ENCODE data around the gene TEX50.
A peak's percentile ranks its signal among the peaks of the same experiment; 100 is the strongest.
"Not testable (repeated sequence)": the region's sequence is repeated elsewhere in the genome, so short reads cannot be mapped to it uniquely, and the experiment has no call there.

TEX50 gene, protein sequence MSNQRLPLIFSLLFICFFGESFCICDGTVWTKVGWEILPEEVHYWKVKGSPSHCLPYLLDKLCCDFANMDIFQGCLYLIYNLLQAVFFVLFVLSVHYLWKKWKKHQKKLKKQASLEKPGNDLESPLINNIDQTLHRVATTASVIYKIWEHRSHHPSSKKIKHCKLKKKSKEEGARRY

DNA sequence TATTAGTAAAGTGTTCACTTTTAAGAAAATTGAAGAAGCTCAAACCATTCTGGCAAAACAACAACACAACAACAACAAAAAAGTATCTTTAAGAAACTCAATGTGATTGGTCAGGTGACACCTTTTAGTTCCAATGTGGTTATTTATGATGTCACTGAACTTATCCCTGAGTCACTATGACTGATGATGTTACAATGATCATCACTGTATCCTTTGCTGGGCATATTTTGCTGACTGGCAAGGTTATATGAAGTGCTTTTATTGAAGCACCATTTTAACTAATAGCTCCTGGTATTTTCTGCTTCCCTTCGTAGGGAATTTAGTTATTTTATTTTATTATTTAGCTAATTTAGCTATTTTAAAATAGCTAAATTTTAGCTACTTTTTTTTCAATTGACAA lies at the start of gene TEX50:
Gene TEX50 (plus strand): TSS at position 223 of the 400 bp plus-strand sequence. CDS start 184 bp downstream, outside the sequence.
- DNase-seq (ENCODE audit: low read depth, low spot score): no peak
- H3K27ac ChIP-seq: no peak within 1 kb of the TSS

DNA sequence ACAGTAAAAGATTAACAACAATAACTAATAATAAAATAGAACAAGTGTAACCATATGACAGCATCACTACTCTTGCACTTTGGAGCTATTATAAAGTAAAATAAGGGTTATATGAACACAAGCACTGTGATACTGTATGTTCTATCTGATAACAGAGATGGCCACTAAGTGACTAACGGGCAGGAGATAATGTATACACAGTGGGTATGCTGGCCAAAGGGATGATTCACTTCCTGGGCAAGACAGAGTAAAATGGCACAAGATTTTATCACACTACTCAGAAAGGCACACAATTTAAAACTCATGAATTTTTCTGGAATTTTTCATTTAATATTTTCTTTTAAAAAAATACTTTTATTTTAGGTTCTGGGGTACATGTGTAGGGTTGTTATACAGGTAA lies 44.6 kb upstream of the TEX50 start:
- no peak overlapping the region for H3K27ac ChIP-seq
- no peak for DNase-seq (ENCODE audit: low read depth, low spot score)

DNA sequence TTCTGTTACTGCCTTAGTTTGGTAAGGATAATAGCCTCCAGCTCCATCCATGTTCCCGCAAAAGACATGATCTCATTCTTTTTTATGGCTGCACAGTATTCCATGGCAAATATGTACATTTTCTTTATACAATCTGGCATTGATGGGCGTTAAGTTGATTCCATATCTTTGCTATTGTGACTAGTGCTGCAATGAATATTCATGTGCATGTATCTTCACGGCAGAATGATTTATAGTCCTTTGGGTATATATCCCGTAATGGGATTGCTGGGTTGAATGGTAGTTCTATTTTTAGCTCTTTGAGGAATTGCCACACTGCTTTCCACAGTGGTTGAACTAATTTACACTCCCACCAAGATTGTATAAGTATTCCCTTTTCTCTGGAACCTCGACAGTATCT lies 44.0 kb upstream of the TEX50 start:
- not testable (repeated sequence) for DNase-seq (ENCODE audit: low read depth, low spot score); H3K27ac ChIP-seq

DNA sequence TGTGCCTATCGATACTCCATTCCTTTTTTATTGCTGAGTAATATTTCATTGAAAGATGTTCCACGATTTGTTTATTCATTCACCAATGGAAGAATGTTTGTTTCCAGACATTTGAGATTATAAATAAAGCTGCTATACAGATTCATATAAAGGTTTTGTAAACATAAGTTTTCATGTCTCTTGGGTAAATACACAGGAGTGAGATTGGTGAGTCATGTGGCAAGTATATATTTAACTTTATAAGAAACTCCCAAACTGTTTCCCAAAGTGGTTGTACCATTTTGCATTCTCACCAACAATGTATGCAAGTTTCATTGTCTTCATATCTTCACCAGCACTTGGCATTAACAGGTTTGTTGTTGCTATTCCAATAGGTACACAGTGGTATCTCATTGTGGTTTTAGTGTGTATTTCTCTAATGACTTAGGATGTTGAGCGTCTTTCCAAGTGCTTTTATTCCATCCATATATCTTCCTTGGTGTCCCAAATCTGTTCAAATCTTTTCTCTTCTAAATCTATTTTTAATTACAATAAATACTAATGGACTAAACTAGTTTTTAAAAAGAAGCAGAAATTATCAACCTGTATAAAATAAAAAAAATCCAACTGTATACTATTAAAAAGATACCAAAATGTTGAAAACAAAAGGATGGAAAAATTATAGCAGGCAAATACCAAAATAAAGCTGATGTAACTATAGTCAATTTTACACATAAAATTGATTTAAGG lies 38.9 kb upstream of the TEX50 start:
- DNase-seq (ENCODE audit: low read depth, low spot score): no peak

DNA sequence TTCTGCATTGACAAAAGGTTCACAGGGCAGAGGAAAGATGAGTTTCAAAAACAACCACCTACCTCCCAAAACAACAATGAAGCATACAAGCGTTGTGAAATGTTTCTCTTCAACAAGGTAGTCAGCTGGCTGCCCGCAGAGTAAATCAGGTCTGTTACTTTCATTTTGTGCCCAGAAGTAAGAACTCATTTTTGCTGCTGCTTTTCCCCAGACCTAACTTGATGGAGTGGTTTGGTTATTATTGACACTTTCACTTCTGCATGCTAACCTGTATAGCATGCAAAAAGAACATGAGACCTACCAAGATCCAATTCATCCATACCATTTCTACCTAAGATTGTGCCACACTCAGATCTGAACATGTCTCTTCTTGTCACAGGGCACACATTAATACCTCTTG lies 33.5 kb upstream of the TEX50 start:
- no peak for DNase-seq (ENCODE audit: low read depth, low spot score)
- no peak overlapping the region for H3K27ac ChIP-seq

More for the DNA sequence above, 38.9 kb upstream of the TEX50 start:
- H3K27ac ChIP-seq: no peak overlapping the region

DNA sequence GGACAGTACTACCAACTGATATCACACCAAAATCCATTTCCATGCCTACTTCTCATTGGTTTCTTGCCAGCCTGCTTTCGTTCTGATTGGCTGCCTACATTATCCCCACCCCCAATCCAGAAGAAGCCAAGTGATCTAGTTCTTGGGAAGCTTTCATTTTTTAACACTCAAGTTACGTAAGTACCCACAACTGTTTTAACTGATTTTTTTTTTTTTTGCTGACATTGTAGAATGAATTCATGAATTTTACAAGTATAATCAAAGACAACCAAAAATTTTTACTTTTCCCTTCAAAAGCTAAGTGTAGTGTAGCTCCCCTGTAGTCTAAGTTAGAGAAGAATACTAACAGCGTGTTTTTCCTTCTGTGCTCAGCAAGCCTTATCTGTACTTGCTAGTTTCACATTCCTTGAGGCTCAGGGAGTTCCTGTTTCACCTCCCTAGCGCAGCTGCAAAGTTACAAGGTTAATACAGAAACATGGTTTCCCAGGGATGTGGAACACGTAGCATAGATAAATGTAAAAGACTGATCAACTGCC lies 32.0 kb upstream of the TEX50 start, which contains the start of gene SLC9C2:
Gene SLC9C2 (minus strand): TSS at position 17 of the 536 bp plus-strand sequence. CDS start 1,296 bp downstream, outside the sequence.
- no peak for DNase-seq (ENCODE audit: low read depth, low spot score)
- H3K27ac ChIP-seq: no peak within 1 kb of the TSS

DNA sequence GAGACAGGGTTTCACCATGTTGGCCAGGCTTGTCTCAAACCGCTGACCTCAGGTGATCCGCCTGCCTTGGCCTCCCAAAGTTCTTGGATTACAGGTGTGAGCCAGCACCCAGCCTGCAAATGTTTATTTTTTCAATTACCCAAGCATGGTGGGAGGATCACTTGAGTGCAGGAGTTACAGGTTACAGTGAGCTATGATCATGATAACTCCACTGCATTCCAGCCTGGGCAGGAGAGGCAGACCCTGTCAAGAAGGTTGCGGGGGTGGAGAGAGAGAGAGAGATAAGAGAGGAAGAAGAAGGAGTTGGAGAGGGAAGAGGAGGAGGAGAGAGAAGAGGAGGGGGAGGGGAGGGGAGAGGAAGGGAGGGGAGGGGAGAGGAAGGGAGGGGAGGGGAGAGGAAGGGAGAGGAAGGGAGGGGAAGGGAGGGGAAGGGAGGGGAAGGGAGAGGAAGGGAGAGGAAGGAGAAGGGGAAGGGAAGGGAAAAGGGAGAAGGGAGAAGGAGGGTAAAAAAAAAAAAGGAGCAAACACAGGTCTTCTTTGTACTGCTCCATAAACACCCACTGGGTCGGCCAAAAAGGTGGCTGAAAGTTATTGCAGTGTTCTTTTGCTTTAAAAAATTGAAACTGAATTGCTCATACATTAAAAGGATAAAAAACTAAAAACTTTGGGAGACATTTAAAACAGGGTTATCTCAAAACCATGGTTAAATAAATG lies 26.5 kb upstream of the TEX50 start:
- H3K27ac ChIP-seq: no peak overlapping the region
- DNase-seq (ENCODE audit: low read depth, low spot score): no peak

DNA sequence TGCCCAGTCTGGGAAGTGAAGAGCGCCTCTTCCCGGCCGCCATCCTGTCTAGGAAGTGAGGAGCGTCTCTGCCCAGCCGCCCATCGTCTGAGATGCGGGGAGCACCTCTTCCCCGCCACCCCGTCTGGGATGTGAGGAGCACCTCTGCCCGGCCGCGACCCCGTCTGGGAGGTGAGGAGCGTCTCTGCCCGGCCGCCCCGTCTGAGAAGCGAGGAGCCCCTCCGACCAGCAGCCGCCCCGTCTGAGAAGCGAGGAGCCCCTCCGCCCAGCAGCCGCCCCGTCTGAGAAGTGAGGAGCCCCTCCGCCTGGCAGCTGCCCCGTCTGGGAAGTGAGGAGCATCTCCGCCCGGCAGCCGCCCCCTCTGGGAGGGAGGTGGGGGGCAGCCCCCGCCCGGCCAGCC lies 22.1 kb upstream of the TEX50 start:
- H3K27ac ChIP-seq; DNase-seq (ENCODE audit: low read depth, low spot score): not testable (repeated sequence)

DNA sequence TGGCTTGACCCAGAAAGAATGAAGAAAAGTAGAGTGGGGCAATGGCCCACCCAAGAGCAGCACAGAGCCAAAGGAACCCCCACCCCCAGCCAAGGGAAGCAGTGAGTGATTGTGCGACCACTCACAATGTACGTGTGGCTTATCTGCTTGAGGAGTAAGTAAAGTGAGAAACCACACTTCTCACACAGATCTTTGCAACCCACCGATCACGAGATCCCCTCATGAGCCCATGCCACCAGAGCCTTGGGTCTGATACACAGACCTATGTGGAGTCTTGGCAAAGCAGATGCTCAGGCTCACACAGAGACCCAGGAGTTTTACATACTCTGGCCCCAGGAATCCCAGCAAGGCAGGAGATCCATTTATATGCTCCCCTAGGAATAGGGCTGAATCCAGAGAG lies 18.3 kb upstream of the TEX50 start:
- no peak for DNase-seq (ENCODE audit: low read depth, low spot score)
- no peak overlapping the region for H3K27ac ChIP-seq

DNA sequence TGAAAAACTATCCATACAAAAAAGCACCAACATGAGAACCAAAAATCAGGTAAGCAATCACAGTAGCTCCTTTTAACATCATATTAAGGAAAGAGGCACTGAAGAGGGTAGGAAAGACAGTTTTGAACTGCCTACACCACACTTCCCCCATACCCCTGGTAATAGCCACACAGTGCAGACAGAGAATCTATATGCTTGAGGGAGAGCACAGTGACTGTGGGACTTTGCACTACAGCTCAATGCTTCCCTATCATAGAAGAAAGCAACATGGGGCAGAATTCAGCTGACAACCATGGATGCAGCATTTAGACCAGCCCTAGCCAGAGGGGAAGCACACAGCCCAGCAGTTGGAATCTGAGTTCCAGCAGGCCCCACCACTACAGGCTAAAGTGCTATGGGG lies 7.9 kb upstream of the TEX50 start:
- no peak overlapping the region for H3K27ac ChIP-seq
- no peak for DNase-seq (ENCODE audit: low read depth, low spot score)

DNA sequence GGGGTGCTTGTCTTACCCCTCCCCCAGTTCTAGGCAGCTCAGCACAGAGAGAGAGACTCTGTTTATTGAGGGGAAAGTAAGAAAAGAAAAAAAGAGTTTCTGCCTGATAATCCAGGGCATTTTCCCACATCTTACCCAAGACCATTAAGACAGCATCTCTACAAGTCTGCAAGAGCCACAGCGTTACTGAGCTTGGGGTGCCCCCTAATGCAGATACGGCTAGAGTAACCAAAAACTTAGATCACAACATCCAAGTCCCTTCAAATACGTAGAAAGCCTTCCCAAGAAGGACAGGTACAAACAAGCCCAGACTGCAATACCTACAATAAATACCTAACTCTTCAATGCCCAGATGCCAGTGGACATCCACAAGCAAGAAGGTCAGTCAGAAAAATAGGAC lies 6.2 kb upstream of the TEX50 start:
- H3K27ac ChIP-seq: no peak overlapping the region
- DNase-seq (ENCODE audit: low read depth, low spot score): no peak

DNA sequence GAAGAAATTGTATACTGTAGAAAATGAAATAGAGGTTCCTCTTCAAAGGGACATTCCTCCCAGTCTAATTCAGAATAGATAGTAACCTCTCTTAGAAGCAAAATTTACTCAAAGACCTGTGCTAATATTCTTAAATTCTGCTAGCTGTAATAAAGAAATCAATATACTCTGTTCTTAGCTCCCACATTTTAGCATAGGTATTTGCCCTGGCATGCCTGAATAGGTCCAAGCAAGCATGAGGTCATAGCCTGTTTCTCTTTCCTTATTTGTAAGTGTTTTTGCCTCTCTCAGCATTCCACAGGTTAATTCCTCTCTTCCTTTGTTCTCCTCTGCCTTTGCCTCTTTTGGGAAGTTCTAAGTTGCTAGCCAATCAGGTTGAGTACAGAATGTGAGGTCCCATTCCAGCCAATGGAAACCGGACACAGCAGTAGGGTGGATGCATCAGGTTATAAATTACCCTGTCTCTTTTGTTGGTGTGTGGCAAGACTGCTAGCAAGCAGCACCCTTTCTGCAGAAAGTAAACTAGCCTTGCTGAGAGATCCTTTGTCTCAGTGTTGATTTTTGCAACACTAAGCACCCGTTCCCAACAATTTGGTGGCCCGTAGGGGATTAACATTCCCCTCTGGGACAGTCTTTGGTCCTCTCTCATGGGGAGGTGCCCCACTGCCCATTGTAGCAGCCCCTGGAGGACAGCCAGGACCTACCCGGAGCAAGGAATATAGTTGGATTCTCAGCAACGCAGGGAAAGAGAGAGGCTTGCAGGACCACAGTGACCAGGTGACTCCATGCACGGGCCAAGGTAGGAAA lies 2.3 kb downstream of the TEX50 start:
- H3K27ac ChIP-seq: peak overlapping the region; percentile 62
- not testable (repeated sequence) for DNase-seq (ENCODE audit: low read depth, low spot score)

DNA sequence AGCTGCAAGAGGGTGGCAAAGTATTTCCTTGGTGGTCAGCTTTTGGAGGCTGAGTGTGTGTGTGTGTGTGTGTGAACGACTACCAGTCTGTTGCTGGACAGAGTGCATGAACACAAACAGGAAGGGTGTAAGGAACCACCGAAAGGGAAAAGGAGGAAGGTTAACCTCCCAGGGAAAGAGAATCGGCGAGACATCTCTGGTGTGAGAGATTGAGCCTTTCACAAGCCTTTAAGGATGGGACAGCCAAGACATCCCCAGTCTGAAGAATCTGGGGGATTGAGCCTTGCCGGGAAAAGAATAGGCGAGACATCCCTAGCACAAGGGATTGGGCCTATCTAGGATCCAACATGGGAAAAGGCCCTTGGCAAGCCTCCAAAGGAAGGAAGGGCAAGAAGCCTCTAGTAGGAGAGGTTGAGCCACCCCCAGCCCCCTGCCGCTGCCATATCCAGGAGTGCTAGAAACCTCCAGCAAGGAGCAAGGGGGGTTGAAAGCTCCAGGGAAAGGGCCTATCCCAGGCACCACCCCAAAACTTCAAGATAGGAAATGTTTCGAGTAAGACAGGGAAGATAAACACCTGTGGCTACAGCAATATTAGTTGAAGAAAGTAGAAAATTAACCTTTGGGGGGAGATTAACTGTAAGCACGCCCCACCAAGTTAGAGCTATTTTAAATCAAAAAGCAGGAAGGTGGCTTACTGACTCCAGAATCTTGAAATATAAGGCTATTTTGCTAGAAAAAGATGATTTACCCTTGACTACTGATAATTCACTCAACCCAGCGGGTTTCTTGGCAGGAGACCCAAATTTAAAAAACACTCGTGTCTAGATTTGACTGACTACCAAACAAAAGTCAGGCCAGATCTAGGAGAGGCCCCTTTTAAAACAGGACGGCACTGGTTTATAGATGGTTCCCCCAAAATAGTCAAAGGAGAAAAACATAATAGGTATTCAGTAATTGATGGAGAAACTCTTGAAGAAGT lies 3.2 kb downstream of the TEX50 start:
- no peak for DNase-seq (ENCODE audit: low read depth, low spot score)
- H3K27ac ChIP-seq: peak overlapping the region; percentile 62

DNA sequence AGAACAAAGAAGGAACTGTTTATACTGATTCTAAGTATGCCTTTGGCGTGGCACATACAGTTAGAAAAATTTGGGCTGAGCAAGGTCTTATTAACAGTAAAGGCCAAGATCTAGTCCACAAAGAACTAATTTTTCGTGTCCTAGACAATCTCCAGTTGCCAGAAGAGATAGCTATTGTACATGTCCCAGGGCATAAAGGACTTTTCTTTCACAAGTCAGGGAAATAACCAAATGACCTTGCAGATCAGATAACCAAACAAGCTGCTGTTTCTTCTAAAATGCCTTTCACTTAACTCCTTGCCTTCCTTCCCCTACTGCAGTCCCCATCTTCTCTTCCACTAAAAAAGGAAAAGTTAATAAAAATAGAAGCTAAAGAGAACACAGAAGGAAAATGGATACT lies 4.0 kb downstream of the TEX50 start:
- no peak for DNase-seq (ENCODE audit: low read depth, low spot score)
- H3K27ac ChIP-seq: no peak overlapping the region

DNA sequence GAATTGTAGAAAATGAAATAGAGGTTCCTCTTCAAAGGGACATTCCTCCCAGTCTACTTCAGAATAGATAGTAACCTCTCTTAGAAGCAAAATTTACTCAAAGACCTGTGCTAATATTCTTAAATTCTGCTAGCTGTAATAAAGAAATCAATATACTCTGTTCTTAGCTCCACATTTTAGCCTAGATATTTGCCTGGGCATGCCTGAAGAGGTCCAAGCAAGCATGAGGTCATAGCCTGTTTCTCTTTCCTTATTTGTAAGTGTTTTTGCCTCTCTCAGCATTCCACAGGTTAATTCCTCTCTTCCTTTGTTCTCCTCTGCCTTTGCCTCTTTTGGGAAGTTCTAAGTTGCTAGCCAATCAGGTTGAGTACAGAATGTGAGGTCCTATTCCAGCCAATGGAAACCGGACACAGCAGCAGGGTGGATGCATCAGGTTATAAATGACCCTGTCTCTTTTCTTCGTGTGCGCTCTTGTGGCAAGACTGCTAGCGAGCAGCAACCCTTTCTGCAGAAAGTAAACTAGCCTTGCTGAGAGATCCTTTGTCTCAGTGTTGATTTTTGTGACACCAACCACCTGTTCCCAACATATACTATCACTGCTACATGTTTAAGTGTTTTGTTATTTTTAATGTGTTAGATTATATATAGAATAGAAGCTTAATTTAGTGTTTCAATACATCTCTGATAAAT lies 7.5 kb downstream of the TEX50 start:
- DNase-seq (ENCODE audit: low read depth, low spot score): not testable (repeated sequence)
- peak overlapping the region; percentile 78 for H3K27ac ChIP-seq

DNA sequence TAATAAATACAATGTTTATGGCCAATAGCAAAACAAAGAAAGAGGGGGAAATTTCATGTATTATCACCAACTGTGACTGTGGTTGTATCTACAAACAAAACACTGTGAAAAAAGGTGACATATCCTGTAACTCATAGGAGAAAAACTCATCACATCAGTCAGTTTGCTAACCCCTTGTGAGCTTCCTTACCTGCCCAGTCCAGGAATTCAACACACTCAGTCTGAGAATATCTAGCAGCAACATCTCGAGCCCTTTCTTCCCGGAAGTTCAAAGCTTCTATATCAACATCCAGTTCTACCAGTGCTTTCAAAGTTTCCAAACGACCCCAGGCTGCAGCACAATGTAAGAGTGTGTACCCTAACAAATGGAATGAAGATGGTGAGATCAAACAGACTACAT lies 11.5 kb downstream of the TEX50 start:
- peak overlapping the region; percentile 66 for H3K27ac ChIP-seq
- DNase-seq (ENCODE audit: low read depth, low spot score): no peak

DNA sequence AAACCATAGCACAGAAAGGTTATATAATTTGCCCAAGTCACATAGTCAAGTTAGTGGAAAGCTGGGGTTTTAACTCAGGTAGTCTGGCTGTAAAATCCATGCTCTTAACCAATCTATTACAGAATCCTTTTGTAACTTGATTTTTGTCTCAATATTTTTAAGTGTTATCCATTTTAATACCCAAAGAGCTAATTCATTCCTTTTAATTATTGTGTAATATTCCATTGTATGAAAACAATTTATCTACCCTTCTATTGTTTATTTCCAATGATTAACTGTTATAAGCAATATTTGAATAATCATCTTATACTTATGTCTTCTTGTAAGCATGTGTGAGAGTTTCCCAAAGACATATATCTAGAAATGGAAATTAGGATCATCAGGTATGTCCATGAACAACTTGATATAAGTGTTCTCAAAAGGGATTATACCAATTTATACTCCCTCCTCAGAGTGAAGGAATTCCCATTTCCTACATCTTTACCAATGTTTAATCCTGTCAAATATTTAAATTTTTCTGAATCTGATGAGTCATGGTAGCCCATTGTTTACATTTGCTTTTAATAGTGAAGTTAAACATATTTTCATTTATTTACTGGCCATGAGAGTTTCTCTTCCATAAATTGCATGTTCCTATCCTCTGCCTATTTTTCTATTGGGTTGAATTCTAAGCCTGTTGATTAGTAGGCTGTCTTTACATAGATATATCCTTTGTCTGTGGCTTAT lies 13.9 kb downstream of the TEX50 start:
- no peak overlapping the region for H3K27ac ChIP-seq
- no peak for DNase-seq (ENCODE audit: low read depth, low spot score)

DNA sequence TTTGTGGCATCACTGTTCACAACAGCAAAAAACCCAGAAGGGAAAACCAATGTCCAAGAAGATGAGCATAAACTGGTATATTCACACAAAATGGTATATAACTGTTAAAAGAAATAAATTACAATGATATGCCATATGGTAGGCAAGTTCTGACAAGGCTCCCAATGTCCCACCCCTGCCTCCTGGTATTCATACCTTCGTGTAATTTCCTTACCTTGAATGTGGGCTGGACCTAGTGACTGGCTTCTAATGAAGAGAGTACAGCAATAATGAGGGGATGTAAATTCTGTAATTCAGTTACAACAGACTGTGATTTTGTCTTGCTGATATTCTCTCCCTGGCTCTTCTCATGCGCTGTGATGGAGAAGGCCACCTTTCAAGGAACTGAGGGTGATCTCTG lies 25.2 kb downstream of the TEX50 start:
- no peak for DNase-seq (ENCODE audit: low read depth, low spot score)

More for the DNA sequence above, 25.2 kb downstream of the TEX50 start:
- H3K27ac ChIP-seq: peak overlapping the region; percentile 37
